SHP77 (cell line): Measurements from ENCODE around the gene DNAH14.
"Not testable (repeated sequence)": the region's sequence is repeated elsewhere in the genome, so short reads cannot be mapped to it uniquely, and the experiment has no call there.

Experiments used
- DNase-seq, 2 experiments: peaks; one replicate each; lab custom pipeline; 2025; lab: John Stamatoyannopoulos, UW

The DNAH14 gene

GRCh38 chr1:225155555-225155954 lies 226.1 kb downstream of the DNAH14 start:
- DNase-seq, result no peak

GRCh38 chr1:225156254-225156653 lies 226.8 kb downstream of the DNAH14 start:
- DNase-seq, result no peak

DNA sequence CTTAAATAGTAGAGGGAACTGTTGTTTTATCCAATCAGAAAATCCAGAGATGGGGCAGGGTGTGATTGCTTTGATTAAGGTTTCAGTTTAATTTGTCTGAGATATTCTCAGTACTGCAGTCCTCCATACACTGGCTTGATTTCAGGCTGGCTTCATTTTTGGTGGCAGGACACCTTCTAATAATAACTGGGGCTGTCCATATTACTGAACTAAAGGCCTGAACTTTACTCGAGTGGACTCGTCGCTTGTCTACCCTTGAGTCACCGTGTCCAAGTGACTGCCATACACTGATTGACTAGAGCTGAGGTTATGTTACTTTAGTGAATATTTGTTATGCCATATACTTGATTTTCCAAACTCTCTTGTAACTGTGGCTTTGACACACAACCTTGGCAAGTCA lies 228.8 kb downstream of the DNAH14 start:
- no peak for DNase-seq

- DNase-seq, result no peak
Measured at GRCh38 chr1:225159793-225160192, 230.3 kb downstream of the DNAH14 start.

GRCh38 chr1:225177409-225177808 lies 247.9 kb downstream of the DNAH14 start:
- not testable (repeated sequence) for DNase-seq

DNA sequence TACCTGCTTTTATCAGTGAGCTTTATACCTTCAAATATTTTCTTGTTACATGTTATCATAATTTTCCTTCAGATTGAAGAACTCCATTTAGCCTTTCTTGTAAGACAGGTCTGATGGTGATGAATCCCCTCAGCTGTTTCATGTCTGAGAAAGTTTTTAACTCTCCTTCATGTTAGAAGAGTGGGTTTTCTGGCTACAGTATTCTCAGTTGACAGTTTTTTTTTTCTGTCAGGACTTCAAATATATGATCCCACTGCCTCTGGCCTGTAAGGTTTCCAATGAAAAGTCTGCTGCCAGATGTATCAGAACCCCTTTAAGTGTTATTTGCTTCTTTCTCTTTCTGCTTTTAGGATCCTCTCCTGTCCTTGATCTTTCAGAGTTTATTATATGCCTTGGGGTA lies 250.2 kb downstream of the DNAH14 start:
- no peak for DNase-seq

DNA sequence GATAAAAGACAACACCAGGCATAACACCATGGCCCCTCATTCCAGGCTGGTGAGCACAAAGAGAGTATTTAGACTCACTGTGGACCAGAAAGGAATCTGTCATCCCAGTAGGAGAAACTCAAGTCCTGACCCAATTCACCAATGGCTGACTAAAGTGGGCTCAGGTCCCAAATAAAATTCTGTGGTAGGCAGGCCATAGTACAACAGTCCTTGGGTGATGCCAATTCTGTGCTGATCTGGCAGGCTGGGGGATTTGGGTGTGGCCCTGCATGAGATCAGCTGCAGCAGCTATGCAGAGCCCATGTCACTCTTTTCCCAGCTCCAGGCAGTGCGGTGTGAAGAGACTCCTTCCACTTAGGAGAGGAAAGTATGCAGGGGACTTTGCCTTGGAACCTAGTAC lies 253.2 kb downstream of the DNAH14 start:
- no peak for DNase-seq

DNA sequence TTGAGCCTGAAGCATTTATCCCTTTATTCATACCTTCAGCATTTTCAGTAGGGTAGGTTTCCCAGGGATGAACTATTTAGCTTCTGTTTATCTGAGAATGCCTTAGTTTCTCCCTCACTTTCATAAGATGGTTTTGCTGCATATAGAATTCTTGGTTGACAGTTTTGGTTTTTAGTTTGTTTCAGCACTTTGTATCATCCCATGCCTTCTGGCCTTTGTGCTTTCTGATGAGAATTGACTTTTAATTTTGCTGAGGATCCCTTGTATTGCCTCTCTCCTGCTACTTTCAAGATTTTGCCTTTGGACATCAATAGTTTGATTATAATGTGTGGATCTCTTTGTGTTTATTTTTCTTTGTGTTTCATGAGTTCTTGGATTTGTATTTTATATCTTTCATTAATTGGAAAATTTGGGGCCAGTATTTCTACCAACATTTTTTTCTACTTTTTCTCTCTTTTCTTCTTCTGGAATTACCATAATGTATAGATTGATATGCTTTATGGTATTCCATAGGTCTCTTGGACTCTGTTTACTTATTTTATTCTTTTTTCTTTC lies 261.8 kb downstream of the DNAH14 start:
- no peak for DNase-seq

- DNase-seq, result no peak
Measured at GRCh38 chr1:225201447-225201846, 272.0 kb downstream of the DNAH14 start.

DNA sequence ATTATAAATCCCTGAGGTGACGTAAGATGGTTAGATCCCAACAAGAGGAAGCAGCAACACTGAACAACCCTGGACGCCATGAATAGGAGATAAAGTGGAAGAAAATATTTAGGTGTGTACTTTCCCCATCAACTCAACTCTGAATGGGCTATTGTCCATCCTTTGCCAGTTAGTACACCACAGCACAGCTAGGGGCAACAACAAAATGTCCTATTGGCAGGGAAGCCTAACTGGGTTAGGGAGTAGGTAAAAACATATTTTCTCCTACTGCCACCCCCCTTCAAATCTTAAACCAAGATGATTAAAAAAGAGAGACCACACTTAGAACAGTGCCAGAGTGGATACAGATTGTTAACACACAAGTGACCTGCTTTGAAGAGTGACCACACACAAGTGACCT lies 278.3 kb downstream of the DNAH14 start:
- no peak for DNase-seq

GRCh38 chr1:225209153-225209552 lies 279.7 kb downstream of the DNAH14 start:
- no peak for DNase-seq

DNA sequence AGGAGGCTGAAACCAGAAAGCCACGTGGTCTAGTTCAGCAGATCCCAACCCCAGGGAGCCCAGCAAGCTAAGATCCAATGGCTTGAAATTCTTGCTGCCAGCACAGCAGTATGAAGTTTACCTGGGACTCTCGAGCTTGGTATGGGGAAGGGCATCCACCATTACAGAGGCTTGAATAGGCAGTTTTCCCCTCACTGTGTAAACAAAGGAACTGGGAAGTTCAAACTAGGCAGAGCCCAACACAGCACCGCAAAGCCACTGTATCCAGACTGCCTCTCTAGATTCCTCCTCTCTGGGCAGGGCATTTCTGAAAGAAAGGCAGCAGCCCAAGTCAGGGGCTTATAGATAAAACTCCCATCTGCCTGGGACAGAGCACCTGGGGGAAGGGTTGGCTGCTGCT lies 280.7 kb downstream of the DNAH14 start:
- not testable (repeated sequence) for DNase-seq

- not testable (repeated sequence) for DNase-seq
Measured at GRCh38 chr1:225211694-225212442, 282.4 kb downstream of the DNAH14 start.

DNA sequence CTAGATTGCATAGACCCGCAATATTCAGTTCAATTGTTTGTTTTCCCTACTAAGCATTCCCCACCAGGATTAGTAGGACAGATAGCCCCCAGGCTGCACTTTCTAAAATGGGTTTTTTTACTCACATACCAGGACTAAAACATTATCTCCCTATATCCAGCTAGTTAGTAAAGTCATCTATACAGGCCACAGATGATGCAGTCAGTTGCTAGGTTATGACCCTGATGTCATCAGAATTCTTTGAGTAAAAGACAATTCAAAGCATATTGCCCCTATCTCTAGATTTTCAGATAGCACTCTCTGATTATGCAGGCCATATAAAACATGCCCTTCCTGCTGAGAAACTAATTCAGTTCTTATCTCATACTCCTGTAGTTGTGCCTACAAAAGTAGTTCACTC lies 294.8 kb downstream of the DNAH14 start:
- DNase-seq, result no peak

GRCh38 chr1:225225681-225226080 lies 296.2 kb downstream of the DNAH14 start:
- no peak for DNase-seq

- DNase-seq, result no peak
Measured at GRCh38 chr1:225228871-225229303, 299.4 kb downstream of the DNAH14 start.

GRCh38 chr1:225229429-225229828 lies 300.0 kb downstream of the DNAH14 start:
- DNase-seq, result not testable (repeated sequence)

GRCh38 chr1:225230483-225230882 lies 301.0 kb downstream of the DNAH14 start:
- DNase-seq, result no peak

DNA sequence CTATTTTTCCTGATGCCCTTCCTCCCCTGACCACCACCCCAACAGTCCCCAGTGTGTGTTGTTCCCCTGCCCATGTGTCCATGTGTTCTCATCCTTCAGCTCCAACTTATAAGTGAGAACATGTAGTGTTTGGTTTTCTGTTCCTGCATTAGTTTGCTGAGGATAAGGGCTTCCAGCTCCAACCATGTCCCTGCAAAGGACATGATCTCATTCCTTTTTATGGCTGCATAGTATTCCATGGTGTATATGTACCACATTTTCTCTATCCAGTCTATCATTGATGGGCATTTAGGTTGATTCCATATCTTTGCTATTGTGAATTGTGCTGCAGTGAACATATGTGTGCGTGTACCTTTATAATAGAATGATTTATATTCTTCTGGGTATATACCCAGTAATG lies 303.5 kb downstream of the DNAH14 start:
- not testable (repeated sequence) for DNase-seq

DNA sequence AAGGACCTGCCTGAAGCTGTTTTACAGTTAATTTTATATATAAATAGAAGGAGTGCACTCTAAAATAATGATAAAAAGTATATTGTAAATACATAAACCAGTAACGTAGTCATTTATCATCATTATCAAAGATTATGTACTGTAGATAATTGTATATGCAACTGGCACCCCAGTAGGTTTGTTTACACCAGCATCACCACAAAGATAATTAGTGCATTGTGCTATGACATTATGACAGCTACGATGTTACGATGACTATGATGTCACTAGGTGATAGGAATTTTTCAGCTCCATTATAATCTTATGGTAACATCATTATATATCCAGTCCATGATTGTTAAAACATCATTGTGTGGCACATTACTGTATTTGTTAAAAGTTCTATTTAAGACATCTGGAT lies 313.1 kb downstream of the DNAH14 start:
- DNase-seq, result no peak

DNA sequence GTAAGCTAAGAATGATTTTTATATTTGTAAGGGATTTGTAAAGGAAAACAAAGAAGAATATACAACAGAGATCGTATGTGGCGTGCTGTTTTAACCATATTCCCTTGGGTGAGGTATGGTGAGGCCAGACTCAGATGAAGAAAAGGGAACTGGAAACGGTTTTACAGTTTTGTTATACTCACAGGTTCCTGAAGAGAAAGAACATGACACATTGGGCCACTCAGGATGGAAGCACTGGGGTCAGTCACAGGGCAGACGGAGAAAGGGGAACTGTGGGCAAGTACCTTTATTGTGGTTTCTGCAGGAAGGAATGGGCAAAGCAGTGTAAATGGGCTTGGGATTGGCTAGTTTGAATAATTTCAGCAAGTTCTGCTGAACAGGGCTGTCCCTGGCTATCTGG lies 321.0 kb downstream of the DNAH14 start:
- no peak for DNase-seq

DNA sequence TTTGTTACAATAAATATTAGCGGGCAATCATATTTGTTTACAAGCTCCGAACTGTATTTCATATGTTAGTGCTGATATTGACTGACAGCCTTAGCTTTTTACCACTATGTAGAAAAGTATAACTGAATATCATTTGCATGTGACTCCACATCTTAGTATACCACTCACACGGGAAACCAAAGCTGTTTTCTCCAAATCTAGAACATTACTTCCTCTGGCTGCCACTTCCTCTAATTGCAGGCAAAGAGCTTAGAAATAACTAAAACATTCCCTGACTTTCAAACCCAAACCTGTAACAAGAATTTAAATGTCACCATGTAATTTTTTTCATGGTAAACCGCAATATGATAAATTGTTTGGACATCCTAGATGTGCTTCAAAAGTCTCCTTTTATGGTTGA lies 323.7 kb downstream of the DNAH14 start:
- no peak for DNase-seq

GRCh38 chr1:225253784-225254183 lies 324.3 kb downstream of the DNAH14 start:
- no peak for DNase-seq

DNA sequence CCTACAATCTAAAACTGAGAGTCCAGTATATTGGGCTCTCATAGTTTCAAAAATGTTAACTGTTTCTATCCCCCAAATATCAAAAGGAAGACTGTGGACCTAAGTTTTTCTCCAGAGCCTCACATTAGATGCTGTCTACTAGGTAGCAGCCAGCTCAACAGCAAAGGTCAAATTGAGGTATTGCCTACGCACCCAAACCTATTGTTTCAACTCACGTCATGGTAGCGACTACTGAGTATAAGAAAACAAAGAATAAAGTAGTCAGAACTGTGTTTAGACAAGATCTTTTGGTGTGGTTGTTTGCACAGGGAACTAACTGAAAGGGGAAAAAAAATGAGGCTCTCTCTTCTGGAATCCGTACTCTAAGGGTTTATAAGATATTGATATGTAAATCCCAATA lies 325.2 kb downstream of the DNAH14 start:
- no peak for DNase-seq
